Gastrocnemius medialis (tissue), 4 donors: ENCODE measurements around the gene COL6A1. TPM values are rescaled to one million over a fixed set of nuclear protein-coding genes. Genes with fewer than 3 reads are reported as not detected.
A peak's percentile ranks its signal among the peaks of the same experiment; 100 is the strongest.

Experiments used
- ATAC-seq, 2 donors: fragments of 150-250 bp; one replicate each; pipeline ENCODE4 v1.9.1; 2016
- DNase-seq, 2 donors: peaks; one replicate each; pipeline ENCODE4 v3.0.0-alpha.2; 2019
- H3K27ac ChIP-seq, 4 donors: fragments of 200-600 bp; sonication (generic); 1 replicate in 1 of 4; 2 replicates in 3 of 4; pipeline ENCODE4 v1.5.1; 2016 to 2018; ENCODE audit warnings: mild to moderate bottlenecking in 2 of 4, moderate library complexity in 1 of 4
- H3K27me3 ChIP-seq, 3 donors: fragments of 200-600 bp; sonication (generic) in 2 of 3; 1 replicate in 1 of 3; 2 replicates in 2 of 3; pipeline versions ENCODE4 v1.5.1 to v1.6.0; 2016 to 2019; ENCODE audit warnings: mild to moderate bottlenecking in 1 of 3, moderate library complexity in 1 of 3
- H3K36me3 ChIP-seq, 2 donors: fragments of 200-600 bp; sonication (generic) in 1 of 2; one replicate each; pipeline ENCODE4 v1.5.1; 2017 to 2018
- H3K4me1 ChIP-seq, 2 donors: fragments of 200-600 bp; sonication (generic) in 1 of 2; one replicate each; pipeline ENCODE4 v1.5.1; 2016 to 2017; ENCODE audit warnings: mild to moderate bottlenecking in 2 of 2
- H3K4me3 ChIP-seq, 4 donors: fragments of 200-600 bp; sonication (generic) in 3 of 4; 1 replicate in 1 of 4; 2 replicates in 3 of 4; pipeline ENCODE4 v1.5.1; 2016 to 2019; ENCODE audit warnings: mild to moderate bottlenecking in 2 of 4
- H3K9me3 ChIP-seq, 3 donors: fragments of 200-600 bp; sonication (generic) in 2 of 3; 1 replicate in 1 of 3; 2 replicates in 2 of 3; pipeline ENCODE4 v1.5.1; 2016 to 2019
- POLR2A ChIP-seq, 2 donors: fragments of 450-650 bp; IDR thresholded peaks; one replicate each; pipeline ENCODE4 v1.6.1; 2017; ENCODE audit warnings: antibody characterized with exemption in 2 of 2, mild to moderate bottlenecking in 2 of 2, moderate library complexity in 2 of 2
- in situ Hi-C, 4 donors: fragments of 200-750 bp; cut with MboI; loops; one replicate each; pipeline versions ENCODE4 v1.15.0 to v1.8.0; 2017; ENCODE audit warnings: low sequenced_read_pairs in 4 of 4
- intact Hi-C: fragments of 100-400 bp; cut with DNase I; formaldehyde crosslinking; loops from one replicate; pipeline ENCODE4 v1.15.1; 2023; ENCODE audit warnings: low total_unique reads
- total RNA-seq, 4 donors: library from RNA; depleted of rRNA; stranded (reverse); fragments of >200 nt; gene quantifications; one replicate each; pipeline versions ENCODE4 v1.1.0 to v1.2.3, GENCODE V29; 2016
- TF ChIP-seq, protein P1 (sequence below), 5 experiments: fragments of 450-650 bp in 3 of 5; fragments of 200-600 bp in 2 of 5; sonication (generic) in 2 of 5; IDR thresholded peaks in 4 of 5; conservative IDR thresholded peaks in 1 of 5; 1 replicate in 4 of 5; 2 replicates in 1 of 5; pipeline ENCODE4 v1.5.1; 2016 to 2019; ENCODE audit warnings: antibody characterized with exemption in 5 of 5, mild to moderate bottlenecking in 3 of 5, moderate library complexity in 3 of 5

Gene COL6A1
- total RNA-seq, 4 donors from 2014 or later = 50.5 to 97.8 (median 73.3) TPM

DNA sequence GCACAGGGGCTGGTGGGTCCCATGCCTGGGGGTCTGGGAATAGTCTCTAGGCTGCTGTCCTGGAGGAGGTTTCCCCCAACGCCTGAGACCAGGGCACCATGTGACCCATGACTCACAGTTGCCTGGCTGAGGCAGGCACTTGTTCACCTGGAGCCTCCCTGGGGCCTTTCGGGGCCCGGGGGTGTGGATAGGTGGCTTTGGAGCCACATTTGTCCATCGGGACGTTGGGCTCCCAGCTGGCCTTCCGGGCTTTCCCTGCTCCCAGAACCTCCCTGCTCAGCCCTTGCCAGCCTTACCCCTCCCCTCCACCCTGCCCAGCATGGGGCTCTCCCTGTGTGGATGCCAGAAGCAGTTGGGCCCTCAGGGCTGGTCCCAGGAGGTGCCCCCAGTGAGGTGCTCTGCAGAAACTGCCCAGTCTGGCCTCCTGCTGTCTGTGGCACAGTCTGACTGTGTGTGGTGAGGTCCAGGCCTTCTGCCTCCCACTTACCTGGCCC, 14.2 kb downstream of the COL6A1 start:
- H3K4me3 ChIP-seq = no peak overlapping the region
- peaks cover 0 to 18% of the 10 kb centered on the region in 2 donors for H3K36me3 ChIP-seq
- H3K9me3 ChIP-seq = no peaks in the 10 kb centered on the region
- intact Hi-C loops = no loop called here
- no peak overlapping the region for H3K27ac ChIP-seq
- no peak for TF ChIP-seq POLR2A (IDR thresholded peaks at IDR 0.05)
- TF ChIP-seq, protein P1, sequence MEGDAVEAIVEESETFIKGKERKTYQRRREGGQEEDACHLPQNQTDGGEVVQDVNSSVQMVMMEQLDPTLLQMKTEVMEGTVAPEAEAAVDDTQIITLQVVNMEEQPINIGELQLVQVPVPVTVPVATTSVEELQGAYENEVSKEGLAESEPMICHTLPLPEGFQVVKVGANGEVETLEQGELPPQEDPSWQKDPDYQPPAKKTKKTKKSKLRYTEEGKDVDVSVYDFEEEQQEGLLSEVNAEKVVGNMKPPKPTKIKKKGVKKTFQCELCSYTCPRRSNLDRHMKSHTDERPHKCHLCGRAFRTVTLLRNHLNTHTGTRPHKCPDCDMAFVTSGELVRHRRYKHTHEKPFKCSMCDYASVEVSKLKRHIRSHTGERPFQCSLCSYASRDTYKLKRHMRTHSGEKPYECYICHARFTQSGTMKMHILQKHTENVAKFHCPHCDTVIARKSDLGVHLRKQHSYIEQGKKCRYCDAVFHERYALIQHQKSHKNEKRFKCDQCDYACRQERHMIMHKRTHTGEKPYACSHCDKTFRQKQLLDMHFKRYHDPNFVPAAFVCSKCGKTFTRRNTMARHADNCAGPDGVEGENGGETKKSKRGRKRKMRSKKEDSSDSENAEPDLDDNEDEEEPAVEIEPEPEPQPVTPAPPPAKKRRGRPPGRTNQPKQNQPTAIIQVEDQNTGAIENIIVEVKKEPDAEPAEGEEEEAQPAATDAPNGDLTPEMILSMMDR (IDR thresholded peaks at IDR 0.05 in 4 of 5, conservative IDR thresholded peaks at IDR 0.05 in 1 of 5) = no peak
- in situ Hi-C loops = no loop called here
- no peaks in the 10 kb centered on the region for H3K27me3 ChIP-seq
- DNase-seq (peak in 1 of 2 donors; percentile 14), ATAC-seq (no peak)
- no peaks in the 10 kb centered on the region for H3K4me1 ChIP-seq

DNA sequence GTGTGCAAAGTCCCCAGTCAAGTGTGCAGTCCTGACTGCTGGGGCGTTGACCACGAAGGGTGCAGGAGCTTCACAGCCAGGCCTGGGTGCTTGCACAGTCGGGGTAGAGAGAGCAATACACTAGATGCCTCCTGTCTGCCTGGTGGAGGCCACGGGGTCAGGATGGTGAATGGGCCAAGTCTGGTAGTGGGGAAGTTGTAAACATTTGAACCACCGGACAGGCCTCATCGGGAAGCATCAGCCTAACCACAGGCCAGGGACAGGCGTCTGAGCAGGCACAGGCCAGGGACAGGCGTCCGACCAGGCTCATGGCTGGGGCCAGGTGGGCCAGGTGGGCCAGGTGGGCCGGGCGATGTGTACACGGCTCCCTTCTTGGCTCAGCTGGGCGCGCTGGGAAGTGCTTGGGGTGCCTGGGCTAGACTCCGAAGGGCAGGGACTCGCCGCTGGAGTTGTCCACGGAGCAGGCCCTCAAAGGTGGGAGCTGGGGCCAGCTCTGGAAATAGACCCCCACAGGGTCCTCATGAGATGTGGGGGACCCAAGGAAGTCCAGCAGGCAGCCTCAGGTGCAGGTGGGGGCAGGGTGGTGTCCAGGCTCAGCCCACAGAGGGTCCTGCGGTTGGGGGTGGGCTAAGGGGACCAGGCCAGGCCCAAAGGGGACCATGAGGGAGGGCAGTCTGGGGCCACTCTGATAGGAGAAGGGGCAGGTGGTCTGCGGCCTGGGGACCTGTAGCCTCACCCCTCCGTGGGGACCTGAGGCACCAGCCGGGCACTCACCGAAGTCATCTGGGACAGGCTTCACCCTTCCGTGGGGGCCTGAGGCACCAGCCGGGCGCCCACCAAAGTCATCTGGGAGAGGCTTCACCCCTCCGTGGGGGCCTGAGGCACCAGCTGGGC, 15.0 kb downstream of the COL6A1 start:
- in situ Hi-C loops (no loop called here), intact Hi-C loops (no loop called here)
- Histone ChIP-seq H3K4me3 (no peak overlapping the region), H3K4me1 (no peaks in the 10 kb centered on the region), H3K36me3 (peaks cover 0 to 25% of the 10 kb centered on the region in 2 donors), H3K9me3 (no peaks in the 10 kb centered on the region), H3K27ac (no peak overlapping the region), H3K27me3 (no peaks in the 10 kb centered on the region)
- no peak for DNase-seq
- no peak for ATAC-seq
- TF ChIP-seq POLR2A (IDR thresholded peaks at IDR 0.05) = no peak
- TF ChIP-seq, protein P1 (IDR thresholded peaks at IDR 0.05 in 4 of 5, conservative IDR thresholded peaks at IDR 0.05 in 1 of 5) = no peak

DNA sequence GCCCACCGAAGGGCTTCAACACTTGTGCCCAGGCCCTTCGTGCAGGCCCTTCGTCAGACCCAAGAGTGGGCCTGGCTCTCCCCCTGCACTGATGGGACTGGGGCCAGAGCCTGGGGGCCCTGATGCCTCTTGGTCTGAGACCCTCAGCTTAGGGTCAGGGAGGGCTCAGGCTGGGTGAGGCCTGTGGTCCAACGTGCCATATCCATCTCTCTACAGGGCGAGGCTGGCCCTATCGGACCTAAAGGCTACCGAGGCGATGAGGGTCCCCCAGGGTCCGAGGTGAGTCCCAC, 15.6 kb downstream of the COL6A1 start:
- intact Hi-C loops = no loop called here
- Histone ChIP-seq H3K4me3 (no peak overlapping the region), H3K9me3 (no peaks in the 10 kb centered on the region), H3K27me3 (no peaks in the 10 kb centered on the region), H3K4me1 (no peaks in the 10 kb centered on the region), H3K27ac (peak overlapping the region in 1 of 4 donors; percentile 18), H3K36me3 (peaks cover 0 to 30% of the 10 kb centered on the region in 2 donors)
- in situ Hi-C loops = no loop called here
- DNase-seq (no peak), ATAC-seq (no peak)
- TF ChIP-seq POLR2A (IDR thresholded peaks at IDR 0.05) = no peak

DNA sequence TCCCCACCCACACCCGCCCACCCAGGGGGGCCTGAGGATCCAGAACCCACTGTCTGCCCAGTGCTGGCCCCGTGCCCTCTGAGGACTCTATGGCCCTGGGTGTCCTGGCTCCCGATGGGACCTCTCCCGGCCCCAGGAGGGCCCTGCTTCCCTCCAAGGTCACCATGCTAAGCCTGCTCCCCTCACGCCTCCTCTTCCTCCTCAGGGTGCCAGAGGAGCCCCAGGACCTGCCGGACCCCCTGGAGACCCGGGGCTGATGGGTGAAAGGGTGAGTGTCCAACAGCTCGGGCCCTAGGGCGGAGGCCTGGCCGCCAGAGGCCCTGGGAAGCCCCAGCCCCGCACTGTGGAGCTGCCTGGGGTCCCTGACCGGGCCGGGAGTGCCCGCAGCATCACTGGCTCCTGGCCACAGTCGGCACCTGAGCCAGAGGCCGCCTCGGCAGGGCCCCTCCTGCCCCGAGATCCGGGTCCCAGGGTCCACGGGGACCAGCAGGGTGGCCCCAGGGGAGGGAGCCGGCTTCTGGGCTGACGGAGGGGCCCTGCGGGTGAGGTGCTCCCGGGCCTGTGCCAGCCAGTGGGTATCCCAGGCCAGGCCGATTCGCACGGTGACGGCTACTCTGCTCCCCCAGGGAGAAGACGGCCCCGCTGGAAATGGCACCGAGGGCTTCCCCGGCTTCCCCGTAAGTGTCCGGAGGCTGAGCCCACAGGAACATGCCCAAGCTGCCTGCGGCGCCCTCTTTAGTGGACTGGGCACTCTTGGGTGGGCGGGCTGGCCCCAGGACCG, 16.1 kb downstream of the COL6A1 start:
- Histone ChIP-seq H3K27ac (peak overlapping the region in 1 of 4 donors; percentile 18), H3K4me1 (no peaks in the 10 kb centered on the region), H3K4me3 (no peak overlapping the region), H3K27me3 (no peaks in the 10 kb centered on the region), H3K9me3 (no peaks in the 10 kb centered on the region), H3K36me3 (peaks cover 0 to 30% of the 10 kb centered on the region in 2 donors)
- ATAC-seq (no peak), DNase-seq (peak in 1 of 2 donors; percentile 11)
- intact Hi-C loops = no loop called here
- TF ChIP-seq POLR2A (IDR thresholded peaks at IDR 0.05) = no peak
- TF ChIP-seq, protein P1 (IDR thresholded peaks at IDR 0.05 in 4 of 5, conservative IDR thresholded peaks at IDR 0.05 in 1 of 5) = no peak
- in situ Hi-C loops = no loop called here

DNA sequence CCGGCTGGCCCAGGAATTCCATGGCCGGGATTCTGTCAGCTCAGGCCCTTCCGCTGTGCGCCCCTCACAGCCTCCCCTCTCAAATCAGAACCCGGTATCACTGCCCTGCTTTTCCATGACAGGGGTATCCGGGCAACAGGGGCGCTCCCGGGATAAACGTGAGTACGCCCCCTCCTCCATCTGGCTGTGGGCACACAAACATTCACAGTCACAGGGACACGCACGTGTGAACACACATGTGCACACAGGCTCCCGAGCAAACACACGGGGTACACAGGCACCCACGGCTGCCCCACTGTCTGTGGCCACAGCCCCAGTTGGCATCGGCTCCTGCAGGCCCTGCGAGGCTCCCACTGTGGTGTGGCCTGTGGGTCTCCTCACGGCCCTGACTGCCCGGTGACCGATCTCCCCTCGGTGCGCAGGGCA, 16.7 kb downstream of the COL6A1 start:
- TF ChIP-seq, protein P1 (IDR thresholded peaks at IDR 0.05 in 4 of 5, conservative IDR thresholded peaks at IDR 0.05 in 1 of 5) = no peak
- no peak for TF ChIP-seq POLR2A (IDR thresholded peaks at IDR 0.05)
- Histone ChIP-seq H3K4me3 (no peak overlapping the region), H3K27me3 (no peaks in the 10 kb centered on the region), H3K27ac (no peak overlapping the region), H3K4me1 (no peaks in the 10 kb centered on the region), H3K36me3 (peaks cover 0 to 36% of the 10 kb centered on the region in 2 donors), H3K9me3 (no peaks in the 10 kb centered on the region)
- intact Hi-C loops = no loop called here
- DNase-seq (no peak), ATAC-seq (no peak)
- in situ Hi-C loops = no loop called here
